Bronchus fibroblast of lung (primary cell): ENCODE data around the gene KAT8. TPM values are rescaled to one million over a fixed set of nuclear protein-coding genes. Genes with fewer than 3 reads are reported as not detected.

Experiments used
- total RNA-seq: library from RNA; depleted of rRNA; stranded (reverse); fragments of >200 nt; gene quantifications from 2 replicates; pipeline ENCODE4 v1.2.3, GENCODE V29; 2015

Gene KAT8
- total RNA-seq, result 40.9 and 41.2 TPM in 2 replicates

GRCh38 chr16:31117384-31118222 is at the start of gene KAT8:
Gene KAT8 (plus strand): TSS chr16:31117664. CDS start chr16:31117682, 18 bp downstream.

GRCh38 chr16:31073970-31074813 is 43.3 kb upstream of the KAT8 start, which contains the start of the genes ZNF646 and ZNF668:
Gene ZNF646 (plus strand): TSS chr16:31074422. CDS start chr16:31076325, 1,903 bp downstream.
Gene ZNF668 (minus strand): TSS chr16:31074240. CDS start chr16:31064459, 9,781 bp downstream.

GRCh38 chr16:31088459-31089183 is 28.8 kb upstream of the KAT8 start, which contains the start of gene PRSS53:
Gene PRSS53 (minus strand): TSS chr16:31088943. CDS start chr16:31088809, 134 bp downstream.

GRCh38 chr16:31094424-31095120 is 22.9 kb upstream of the KAT8 start, which contains the start of gene VKORC1:
Gene VKORC1 (minus strand): TSS chr16:31094797. CDS start chr16:31094729, 68 bp downstream.

GRCh38 chr16:31108035-31108793 is 9.2 kb upstream of the KAT8 start, which contains the start of gene BCKDK:
Gene BCKDK (plus strand): TSS chr16:31108386. CDS start chr16:31109224, 838 bp downstream.

GRCh38 chr16:31135535-31136286 is 18.2 kb downstream of the KAT8 start, which contains the start of gene PRSS8:
Gene PRSS8 (minus strand): TSS chr16:31135727. CDS start chr16:31135498, 229 bp downstream.

GRCh38 chr16:31149894-31150890 is 32.7 kb downstream of the KAT8 start, which contains the start of gene PRSS36:
Gene PRSS36 (minus strand): TSS chr16:31150066. CDS start chr16:31150035, 31 bp downstream.

GRCh38 chr16:31179747-31180459 is 62.4 kb downstream of the KAT8 start, which contains the start of gene FUS:
Gene FUS (plus strand): TSS chr16:31180139. CDS start chr16:31180215, 76 bp downstream.

Other genes with a start within 250 kb of the KAT8 start
- gene BCL7C, start 223.6 kb upstream of the KAT8 start, total RNA-seq, result 79.2 and 85.0 TPM in 2 replicates
- gene CTF1, start 221.1 kb upstream of the KAT8 start, total RNA-seq, result 2.5 and 4.7 TPM in 2 replicates
- 16.0 and 19.6 TPM in 2 replicates for gene FBXL19, start 194.1 kb upstream of the KAT8 start, total RNA-seq
- 36.0 and 37.8 TPM in 2 replicates for gene ORAI3, start 168.6 kb upstream of the KAT8 start, total RNA-seq
- gene SETD1A, start 159.9 kb upstream of the KAT8 start, total RNA-seq, result 3.7 and 3.9 TPM in 2 replicates
- gene HSD3B7, start 132.5 kb upstream of the KAT8 start, total RNA-seq, result 20.4 and 20.7 TPM in 2 replicates
- 0.50 and 1.2 TPM in 2 replicates for gene STX1B, start 107.0 kb upstream of the KAT8 start, total RNA-seq
- gene STX4, start 84.1 kb upstream of the KAT8 start, total RNA-seq, result 17.5 and 19.3 TPM in 2 replicates
- gene ZNF668, start 43.4 kb upstream of the KAT8 start, total RNA-seq, result 11.9 and 13.1 TPM in 2 replicates
- gene ZNF646, start 43.2 kb upstream of the KAT8 start, total RNA-seq, result 12.4 and 12.9 TPM in 2 replicates
- gene PRSS53, start 28.7 kb upstream of the KAT8 start, total RNA-seq, result 2.1 and 2.5 TPM in 2 replicates
- gene VKORC1, start 22.9 kb upstream of the KAT8 start, total RNA-seq, result 171 and 200 TPM in 2 replicates
- 63.5 and 66.2 TPM in 2 replicates for gene BCKDK, start 9.3 kb upstream of the KAT8 start, total RNA-seq
- gene PRSS8, start 18.1 kb downstream of the KAT8 start, total RNA-seq, result 0.30 and 1.0 TPM in 2 replicates
- under 0.01 and 0.30 TPM in 2 replicates for gene PRSS36, start 32.4 kb downstream of the KAT8 start, total RNA-seq
- 51.4 and 86.5 TPM in 2 replicates for gene FUS, start 62.5 kb downstream of the KAT8 start, total RNA-seq
- gene PYCARD, start 85.1 kb downstream of the KAT8 start, total RNA-seq, result 58.8 and 61.8 TPM in 2 replicates
- under 0.01 TPM in 1 of 2 replicates, not detected in the other for gene TRIM72, start 96.5 kb downstream of the KAT8 start, total RNA-seq
- not detected in 2 replicates for gene PYDC1, start 99.5 kb downstream of the KAT8 start, total RNA-seq
- not detected in 2 replicates for gene ITGAM, start 142.3 kb downstream of the KAT8 start, total RNA-seq
- gene ITGAX, start 237.5 kb downstream of the KAT8 start, total RNA-seq, result under 0.01 TPM in 1 of 2 replicates, not detected in the other